Measurements from ENCODE around the gene SELENOT.
"Not testable (repeated sequence)": the region's sequence is repeated elsewhere in the genome, so short reads cannot be mapped to it uniquely, and the experiment has no call there.

The SELENOT gene

GRCh38 chr3:150609988-150610387 is 6.9 kb downstream of the SELENOT start:
- no peak for DNase-seq

- DNase-seq, result no peak
Observed at GRCh38 chr3:150610785-150611184, 7.7 kb downstream of the SELENOT start.

- no peak for DNase-seq
Observed at GRCh38 chr3:150611666-150612065, 8.5 kb downstream of the SELENOT start.

GRCh38 chr3:150612494-150612893 is 9.4 kb downstream of the SELENOT start:
- DNase-seq, result no peak

GRCh38 chr3:150613034-150613433 is 9.9 kb downstream of the SELENOT start:
- no peak for DNase-seq

GRCh38 chr3:150613709-150614480 is 10.8 kb downstream of the SELENOT start:
- DNase-seq, result no peak

- no peak for DNase-seq
Observed at GRCh38 chr3:150620002-150620689, 17.0 kb downstream of the SELENOT start.

- not testable (repeated sequence) for DNase-seq
Observed at GRCh38 chr3:150622955-150623354, 19.8 kb downstream of the SELENOT start.

GRCh38 chr3:150623945-150624344 is 20.8 kb downstream of the SELENOT start:
- no peak for DNase-seq

GRCh38 chr3:150626148-150626930 is 23.2 kb downstream of the SELENOT start:
- no peak for DNase-seq

- DNase-seq, result no peak
Observed at GRCh38 chr3:150627557-150627956, 24.4 kb downstream of the SELENOT start.

- DNase-seq, result no peak
Observed at GRCh38 chr3:150631515-150632221, 28.5 kb downstream of the SELENOT start.

GRCh38 chr3:150635076-150635475 is 32.0 kb downstream of the SELENOT start:
- no peak for DNase-seq

GRCh38 chr3:150635526-150635925 is 32.4 kb downstream of the SELENOT start:
- no peak for DNase-seq

GRCh38 chr3:150636258-150636657 is 33.1 kb downstream of the SELENOT start:
- no peak for DNase-seq

GRCh38 chr3:150639262-150639661 is 36.1 kb downstream of the SELENOT start:
- no peak for DNase-seq

GRCh38 chr3:150640256-150640655 is 37.1 kb downstream of the SELENOT start:
- DNase-seq, result no peak

- no peak for DNase-seq
Observed at GRCh38 chr3:150653110-150653561, 50.0 kb downstream of the SELENOT start.

- DNase-seq, result no peak
Observed at GRCh38 chr3:150656316-150656715, 53.2 kb downstream of the SELENOT start.

- DNase-seq, result no peak
Observed at GRCh38 chr3:150662410-150663200, 59.5 kb downstream of the SELENOT start.

- no peak for DNase-seq
Observed at GRCh38 chr3:150663461-150663860, 60.3 kb downstream of the SELENOT start.

GRCh38 chr3:150666167-150666566 is 63.0 kb downstream of the SELENOT start:
- DNase-seq, result no peak

All from CD4-positive, alpha-beta T cell treated with Interleukin-15 for 1 hour (primary cell).